ENCODE measurements around the gene ARSB. TPM values are rescaled to one million over a fixed set of nuclear protein-coding genes. Genes with fewer than 3 reads are reported as not detected.

ARSB gene
- total and polyA plus RNA-seq, 9 of the 15 experiments (the other 6 are each of a cell fraction or from before 2014, with no cell fraction given), result 0.52 to 4.6 (median 2.4) TPM

DNA sequence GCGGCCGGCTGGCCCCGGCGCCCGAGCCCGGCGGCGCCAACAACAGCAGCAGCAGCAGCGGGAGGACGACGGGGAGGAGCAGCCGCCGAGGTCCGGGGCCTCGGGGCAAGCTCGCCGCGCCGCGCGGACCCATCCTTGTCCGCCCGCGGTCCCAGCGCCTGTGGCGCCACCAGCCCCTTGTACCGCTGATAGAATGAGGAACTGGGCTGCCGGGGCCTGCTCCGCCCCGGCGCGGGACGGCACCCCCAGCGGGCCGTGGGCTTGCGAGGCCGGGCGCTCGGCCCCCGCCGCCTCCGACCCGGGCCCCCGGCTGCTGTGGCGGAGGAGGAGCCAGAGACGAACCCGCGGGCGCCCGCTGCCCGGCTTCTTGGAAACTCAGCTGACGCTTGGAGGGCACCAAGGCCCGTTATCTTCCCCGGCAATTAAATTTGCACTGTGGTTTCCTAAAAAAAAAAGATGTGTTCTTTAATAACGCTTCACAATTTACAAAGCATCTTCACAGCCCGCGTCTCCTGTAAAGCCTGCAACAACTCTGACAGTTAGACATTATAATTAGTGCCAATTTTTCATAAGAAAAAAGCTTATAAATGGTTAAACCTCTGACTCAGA is at the start of gene ARSB (continued):
- TF ChIP-seq HOMEZ (CRISPR knock-in tag; IDR thresholded peaks at IDR 0.05) (no peak), SAP30 (IDR thresholded peaks at IDR 0.05; ENCODE audit: borderline replicate concordance, insufficient read depth, low read depth, low read length, poor library complexity, severe bottlenecking) (no peak), SMARCC2 (IDR thresholded peaks at IDR 0.05; ENCODE audit: low read depth) (no peak), ILF3 (IDR thresholded peaks at IDR 0.05; ENCODE audit: borderline replicate concordance) (no peak), ATF7 (IDR thresholded peaks at IDR 0.05) (no peak), TARDBP (IDR thresholded peaks at IDR 0.05) (0 out of 2 replicates have a peak, but pooled peaks have one; percentile 19), RAD21 (CRISPR knock-in tag; conservative IDR thresholded peaks at IDR 0.05 in 1 of 2, IDR thresholded peaks at IDR 0.05 in 1 of 2) (no peak), MEIS2 (IDR thresholded peaks at IDR 0.05; ENCODE audit: partially characterized antibody) (no peak), E2F3 (CRISPR knock-in tag; IDR thresholded peaks at IDR 0.05) (no peak), NBN (IDR thresholded peaks at IDR 0.05; ENCODE audit: low read depth) (no peak), GABPA (tag; conservative IDR thresholded peaks at IDR 0.05; ENCODE audit: low read depth) (no peak; the same call in 1 of the 2 replicates), SLC30A9 (CRISPR knock-in tag; IDR thresholded peaks at IDR 0.05) (no peak), SMARCA4 (IDR thresholded peaks at IDR 0.05) (no peak), SMAD3 (CRISPR knock-in tag; conservative IDR thresholded peaks at IDR 0.05) (no peak), ZMIZ1 (IDR thresholded peaks at IDR 0.05; ENCODE audit: low read depth in 2 of 2, low read length in 2 of 2) (no peak)
- TF ChIP-seq, protein P1, sequence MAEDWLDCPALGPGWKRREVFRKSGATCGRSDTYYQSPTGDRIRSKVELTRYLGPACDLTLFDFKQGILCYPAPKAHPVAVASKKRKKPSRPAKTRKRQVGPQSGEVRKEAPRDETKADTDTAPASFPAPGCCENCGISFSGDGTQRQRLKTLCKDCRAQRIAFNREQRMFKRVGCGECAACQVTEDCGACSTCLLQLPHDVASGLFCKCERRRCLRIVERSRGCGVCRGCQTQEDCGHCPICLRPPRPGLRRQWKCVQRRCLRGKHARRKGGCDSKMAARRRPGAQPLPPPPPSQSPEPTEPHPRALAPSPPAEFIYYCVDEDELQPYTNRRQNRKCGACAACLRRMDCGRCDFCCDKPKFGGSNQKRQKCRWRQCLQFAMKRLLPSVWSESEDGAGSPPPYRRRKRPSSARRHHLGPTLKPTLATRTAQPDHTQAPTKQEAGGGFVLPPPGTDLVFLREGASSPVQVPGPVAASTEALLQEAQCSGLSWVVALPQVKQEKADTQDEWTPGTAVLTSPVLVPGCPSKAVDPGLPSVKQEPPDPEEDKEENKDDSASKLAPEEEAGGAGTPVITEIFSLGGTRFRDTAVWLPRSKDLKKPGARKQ (CRISPR knock-in tag; IDR thresholded peaks at IDR 0.05), result no peak
- TF ChIP-seq, protein P2, sequence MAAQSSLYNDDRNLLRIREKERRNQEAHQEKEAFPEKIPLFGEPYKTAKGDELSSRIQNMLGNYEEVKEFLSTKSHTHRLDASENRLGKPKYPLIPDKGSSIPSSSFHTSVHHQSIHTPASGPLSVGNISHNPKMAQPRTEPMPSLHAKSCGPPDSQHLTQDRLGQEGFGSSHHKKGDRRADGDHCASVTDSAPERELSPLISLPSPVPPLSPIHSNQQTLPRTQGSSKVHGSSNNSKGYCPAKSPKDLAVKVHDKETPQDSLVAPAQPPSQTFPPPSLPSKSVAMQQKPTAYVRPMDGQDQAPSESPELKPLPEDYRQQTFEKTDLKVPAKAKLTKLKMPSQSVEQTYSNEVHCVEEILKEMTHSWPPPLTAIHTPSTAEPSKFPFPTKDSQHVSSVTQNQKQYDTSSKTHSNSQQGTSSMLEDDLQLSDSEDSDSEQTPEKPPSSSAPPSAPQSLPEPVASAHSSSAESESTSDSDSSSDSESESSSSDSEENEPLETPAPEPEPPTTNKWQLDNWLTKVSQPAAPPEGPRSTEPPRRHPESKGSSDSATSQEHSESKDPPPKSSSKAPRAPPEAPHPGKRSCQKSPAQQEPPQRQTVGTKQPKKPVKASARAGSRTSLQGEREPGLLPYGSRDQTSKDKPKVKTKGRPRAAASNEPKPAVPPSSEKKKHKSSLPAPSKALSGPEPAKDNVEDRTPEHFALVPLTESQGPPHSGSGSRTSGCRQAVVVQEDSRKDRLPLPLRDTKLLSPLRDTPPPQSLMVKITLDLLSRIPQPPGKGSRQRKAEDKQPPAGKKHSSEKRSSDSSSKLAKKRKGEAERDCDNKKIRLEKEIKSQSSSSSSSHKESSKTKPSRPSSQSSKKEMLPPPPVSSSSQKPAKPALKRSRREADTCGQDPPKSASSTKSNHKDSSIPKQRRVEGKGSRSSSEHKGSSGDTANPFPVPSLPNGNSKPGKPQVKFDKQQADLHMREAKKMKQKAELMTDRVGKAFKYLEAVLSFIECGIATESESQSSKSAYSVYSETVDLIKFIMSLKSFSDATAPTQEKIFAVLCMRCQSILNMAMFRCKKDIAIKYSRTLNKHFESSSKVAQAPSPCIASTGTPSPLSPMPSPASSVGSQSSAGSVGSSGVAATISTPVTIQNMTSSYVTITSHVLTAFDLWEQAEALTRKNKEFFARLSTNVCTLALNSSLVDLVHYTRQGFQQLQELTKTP (IDR thresholded peaks at IDR 0.05; ENCODE audit: low read depth in 1 of 2, partially characterized antibody in 2 of 2), result no peak

All from K562 (cell line).